Measurements from ENCODE around the gene CUX1. TPM values are rescaled to one million over a fixed set of nuclear protein-coding genes. Genes with fewer than 3 reads are reported as not detected.
A peak's percentile ranks its signal among the peaks of the same experiment; 100 is the strongest.

The CUX1 gene
- total RNA-seq, 1 experiment from 2014 or later: 92.4 TPM

- H3K27me3 ChIP-seq (ENCODE audit: low read length): no peaks in the 10 kb centered on the region
- H3K9me2 ChIP-seq (replicated peaks; ENCODE audit: insufficient read depth, low read length): no peaks in the 10 kb centered on the region
- H3K36me3 ChIP-seq (ENCODE audit: insufficient read depth, low read length): 0 out of 2 replicates have a peak, but pooled peaks cover 4% of the 10 kb centered on the region
- H3K4me2 ChIP-seq (ENCODE audit: low read depth, low read length, poor library complexity, severe bottlenecking): peak overlapping the region; percentile 8
- H3K27ac ChIP-seq (ENCODE audit: low read length): peak overlapping the region; percentile 69
- peak overlapping the region; percentile 12; the same call in 1 of the 2 replicates for H3K9ac ChIP-seq (ENCODE audit: low read length)
- H3K79me2 ChIP-seq (ENCODE audit: low read length): peaks cover 81% of the 10 kb centered on the region
- H4K20me1 ChIP-seq (ENCODE audit: insufficient read depth, low read depth, low read length): no peaks in the 10 kb centered on the region
- no peaks in the 10 kb centered on the region for H3K9me3 ChIP-seq (ENCODE audit: low read length)
- H3K4me3 ChIP-seq (ENCODE audit: low read length): no peak overlapping the region
- H3K4me1 ChIP-seq (ENCODE audit: low read length): peaks cover 46% of the 10 kb centered on the region
- DNase-seq: no peak
- no peak overlapping the region for H2AFZ ChIP-seq (ENCODE audit: low read length)
Measured at GRCh38 chr7:102061354-102061945, 244.0 kb downstream of the CUX1 start.

- no peaks in the 10 kb centered on the region for H3K9me3 ChIP-seq (ENCODE audit: low read length)
- peak overlapping the region; percentile 12; the same call in 1 of the 2 replicates for H3K9ac ChIP-seq (ENCODE audit: low read length)
- H3K79me2 ChIP-seq (ENCODE audit: low read length): peaks cover 84% of the 10 kb centered on the region
- H2AFZ ChIP-seq (ENCODE audit: low read length): no peak overlapping the region
- peak overlapping the region; percentile 8 for H3K4me2 ChIP-seq (ENCODE audit: low read depth, low read length, poor library complexity, severe bottlenecking)
- H3K4me3 ChIP-seq (ENCODE audit: low read length): no peak overlapping the region
- no peaks in the 10 kb centered on the region for H3K27me3 ChIP-seq (ENCODE audit: low read length)
- H3K4me1 ChIP-seq (ENCODE audit: low read length): peaks cover 48% of the 10 kb centered on the region
- H4K20me1 ChIP-seq (ENCODE audit: insufficient read depth, low read depth, low read length): no peaks in the 10 kb centered on the region
- H3K36me3 ChIP-seq (ENCODE audit: insufficient read depth, low read length): 0 out of 2 replicates have a peak, but pooled peaks cover 6% of the 10 kb centered on the region
- H3K27ac ChIP-seq (ENCODE audit: low read length): peak overlapping the region; percentile 69
- no peaks in the 10 kb centered on the region for H3K9me2 ChIP-seq (replicated peaks; ENCODE audit: insufficient read depth, low read length)
- DNase-seq: peak; percentile 72
Measured at GRCh38 chr7:102061981-102062390, 244.6 kb downstream of the CUX1 start.

GRCh38 chr7:102063690-102064180, 246.3 kb downstream of the CUX1 start:
- H3K79me2 ChIP-seq (ENCODE audit: low read length): peaks cover 72% of the 10 kb centered on the region
- H4K20me1 ChIP-seq (ENCODE audit: insufficient read depth, low read depth, low read length): no peaks in the 10 kb centered on the region
- H3K9ac ChIP-seq (ENCODE audit: low read length): no peak overlapping the region

GRCh38 chr7:102064361-102065025, 247.1 kb downstream of the CUX1 start:
- no peak overlapping the region for H3K4me3 ChIP-seq (ENCODE audit: low read length)
- peak overlapping the region; percentile 51; the same call in 1 of the 2 replicates for H3K27ac ChIP-seq (ENCODE audit: low read length)
- peaks cover 58% of the 10 kb centered on the region for H3K4me1 ChIP-seq (ENCODE audit: low read length)
- no peaks in the 10 kb centered on the region for H3K9me2 ChIP-seq (replicated peaks; ENCODE audit: insufficient read depth, low read length)
- H3K36me3 ChIP-seq (ENCODE audit: insufficient read depth, low read length): 0 out of 2 replicates have a peak, but pooled peaks cover 6% of the 10 kb centered on the region
- no peaks in the 10 kb centered on the region for H3K9me3 ChIP-seq (ENCODE audit: low read length)
- no peak overlapping the region for H3K4me2 ChIP-seq (ENCODE audit: low read depth, low read length, poor library complexity, severe bottlenecking)
- H4K20me1 ChIP-seq (ENCODE audit: insufficient read depth, low read depth, low read length): no peaks in the 10 kb centered on the region
- H3K27me3 ChIP-seq (ENCODE audit: low read length): no peaks in the 10 kb centered on the region
- no peak for DNase-seq
- no peak overlapping the region for H2AFZ ChIP-seq (ENCODE audit: low read length)
- peaks cover 69% of the 10 kb centered on the region for H3K79me2 ChIP-seq (ENCODE audit: low read length)
- H3K9ac ChIP-seq (ENCODE audit: low read length): peak overlapping the region; percentile 31; the same call in 1 of the 2 replicates

More at GRCh38 chr7:102063690-102064180, 246.3 kb downstream of the CUX1 start:
- peaks cover 50% of the 10 kb centered on the region for H3K4me1 ChIP-seq (ENCODE audit: low read length)
- no peaks in the 10 kb centered on the region for H3K9me3 ChIP-seq (ENCODE audit: low read length)
- H3K4me2 ChIP-seq (ENCODE audit: low read depth, low read length, poor library complexity, severe bottlenecking): no peak overlapping the region
- H3K36me3 ChIP-seq (ENCODE audit: insufficient read depth, low read length): 0 out of 2 replicates have a peak, but pooled peaks cover 6% of the 10 kb centered on the region
- H3K4me3 ChIP-seq (ENCODE audit: low read length): no peak overlapping the region
- no peaks in the 10 kb centered on the region for H3K27me3 ChIP-seq (ENCODE audit: low read length)
- no peak overlapping the region for H2AFZ ChIP-seq (ENCODE audit: low read length)
- H3K9me2 ChIP-seq (replicated peaks; ENCODE audit: insufficient read depth, low read length): no peaks in the 10 kb centered on the region
- peak overlapping the region; percentile 51; the same call in 1 of the 2 replicates for H3K27ac ChIP-seq (ENCODE audit: low read length)
- DNase-seq: no peak

GRCh38 chr7:102065226-102065625, 247.8 kb downstream of the CUX1 start:
- Histone ChIP-seq H3K27me3 (ENCODE audit: low read length) (no peaks in the 10 kb centered on the region), H3K27ac (ENCODE audit: low read length) (no peak overlapping the region; the same call in 1 of the 2 replicates), H3K36me3 (ENCODE audit: insufficient read depth, low read length) (peaks cover 12% of the 10 kb centered on the region), H3K4me3 (ENCODE audit: low read length) (no peak overlapping the region), H3K9me2 (replicated peaks; ENCODE audit: insufficient read depth, low read length) (no peaks in the 10 kb centered on the region), H3K4me1 (ENCODE audit: low read length) (peaks cover 62% of the 10 kb centered on the region), H3K9me3 (ENCODE audit: low read length) (no peaks in the 10 kb centered on the region), H2AFZ (ENCODE audit: low read length) (no peak overlapping the region), H3K4me2 (ENCODE audit: low read depth, low read length, poor library complexity, severe bottlenecking) (no peak overlapping the region), H3K9ac (ENCODE audit: low read length) (no peak overlapping the region), H3K79me2 (ENCODE audit: low read length) (peaks cover 68% of the 10 kb centered on the region), H4K20me1 (ENCODE audit: insufficient read depth, low read depth, low read length) (no peaks in the 10 kb centered on the region)
- DNase-seq: no peak

- peaks cover 21% of the 10 kb centered on the region for H3K36me3 ChIP-seq (ENCODE audit: insufficient read depth, low read length)
Measured at GRCh38 chr7:102066476-102066875, 249.1 kb downstream of the CUX1 start.

GRCh38 chr7:102068846-102069245, 251.4 kb downstream of the CUX1 start:
- H3K4me2 ChIP-seq (ENCODE audit: low read depth, low read length, poor library complexity, severe bottlenecking): peak overlapping the region; percentile 45

More at GRCh38 chr7:102066476-102066875, 249.1 kb downstream of the CUX1 start:
- no peak for DNase-seq
- H3K4me1 ChIP-seq (ENCODE audit: low read length): peaks cover 56% of the 10 kb centered on the region
- no peak overlapping the region for H2AFZ ChIP-seq (ENCODE audit: low read length)
- H3K79me2 ChIP-seq (ENCODE audit: low read length): peaks cover 61% of the 10 kb centered on the region
- H3K4me2 ChIP-seq (ENCODE audit: low read depth, low read length, poor library complexity, severe bottlenecking): no peak overlapping the region
- H3K9ac ChIP-seq (ENCODE audit: low read length): no peak overlapping the region
- H3K9me3 ChIP-seq (ENCODE audit: low read length): no peaks in the 10 kb centered on the region
- H3K27ac ChIP-seq (ENCODE audit: low read length): no peak overlapping the region
- no peaks in the 10 kb centered on the region for H3K27me3 ChIP-seq (ENCODE audit: low read length)
- H3K4me3 ChIP-seq (ENCODE audit: low read length): no peak overlapping the region
- no peaks in the 10 kb centered on the region for H3K9me2 ChIP-seq (replicated peaks; ENCODE audit: insufficient read depth, low read length)
- no peaks in the 10 kb centered on the region for H4K20me1 ChIP-seq (ENCODE audit: insufficient read depth, low read depth, low read length)

More at GRCh38 chr7:102068846-102069245, 251.4 kb downstream of the CUX1 start:
- peak overlapping the region; percentile 18; the same call in 1 of the 2 replicates for H3K9ac ChIP-seq (ENCODE audit: low read length)
- peak overlapping the region; percentile 11; the same call in 1 of the 2 replicates for H3K4me3 ChIP-seq (ENCODE audit: low read length)
- peaks cover 29% of the 10 kb centered on the region for H3K36me3 ChIP-seq (ENCODE audit: insufficient read depth, low read length)
- DNase-seq: peak; percentile 74
- no peaks in the 10 kb centered on the region for H3K9me2 ChIP-seq (replicated peaks; ENCODE audit: insufficient read depth, low read length)
- H3K27me3 ChIP-seq (ENCODE audit: low read length): no peaks in the 10 kb centered on the region
- peaks cover 43% of the 10 kb centered on the region for H3K4me1 ChIP-seq (ENCODE audit: low read length)
- peak overlapping the region; percentile 68 for H3K27ac ChIP-seq (ENCODE audit: low read length)
- H3K79me2 ChIP-seq (ENCODE audit: low read length): peaks cover 51% of the 10 kb centered on the region
- H2AFZ ChIP-seq (ENCODE audit: low read length): no peak overlapping the region
- no peaks in the 10 kb centered on the region for H3K9me3 ChIP-seq (ENCODE audit: low read length)
- no peaks in the 10 kb centered on the region for H4K20me1 ChIP-seq (ENCODE audit: insufficient read depth, low read depth, low read length)

Measured in Karpas-422 (cell line).